Adipose tissue (tissue), 3 donors: ENCODE data around the gene ARFGAP1. TPM values are rescaled to one million over a fixed set of nuclear protein-coding genes. Genes with fewer than 3 reads are reported as not detected.
"Not testable (repeated sequence)": the region's sequence is repeated elsewhere in the genome, so short reads cannot be mapped to it uniquely, and the experiment has no call there.

Source experiments
- H3K27ac ChIP-seq: one replicate; pipeline ENCODE4 v1.5.1; 2013; ENCODE audit warnings: low read depth, low read length
- WGBS, 3 donors: extraction: QIAGEN DNeasy Blood & Tissue Kit; methylation state at CpG; one replicate each; pipeline ENCODE4 v1.1.7; 2013; 5-methylcytosine and 5-hydroxymethylcytosine counted together
- polyA plus RNA-seq, 3 donors: library from polyadenylated mRNA; stranded (reverse); fragments of 200-250 nt; gene quantifications; one replicate each; pipeline ENCODE4 v1.2.3, GENCODE V29; 2013
- donor health status: healthy with polysubstance abuse.
- donor health status: Bipolar disorder and iron deficiency.
- donor health status: healthy.

ARFGAP1 gene
- polyA plus RNA-seq, 3 donors, result 41.9 to 55.0 (median 50.8) TPM

- 72 to 84% (median 81%) methylated on average over 18 to 19 of the region's 19 CpGs for WGBS, 3 donors
- H3K27ac ChIP-seq, result no peak overlapping the region
These were observed 60.7 kb downstream of the ARFGAP1 start for GRCh38 chr20:63333241-63333836.

- 82 to 83% (median 83%) methylated on average over 8 of the region's 8 CpGs for WGBS, 3 donors
- H3K27ac ChIP-seq, result no peak overlapping the region
These were observed 61.7 kb downstream of the ARFGAP1 start for GRCh38 chr20:63334356-63334755.

GRCh38 chr20:63335060-63335459, 62.4 kb downstream of the ARFGAP1 start:
- H3K27ac ChIP-seq, result not testable (repeated sequence)
- 86 to 96% (median 96%) methylated on average over 7 to 9 of the region's 9 CpGs for WGBS, 3 donors

GRCh38 chr20:63335711-63336110, 63.1 kb downstream of the ARFGAP1 start:
- no peak overlapping the region for H3K27ac ChIP-seq
- WGBS, 3 donors, result 38 to 48% (median 45%) methylated on average over 9 of the region's 9 CpGs

GRCh38 chr20:63336232-63336752, 63.7 kb downstream of the ARFGAP1 start:
- WGBS, 3 donors, result 84 to 94% (median 91%) methylated on average over 29 of the region's 29 CpGs
- no peak overlapping the region for H3K27ac ChIP-seq

- WGBS, 3 donors, result 50 to 77% (median 76%) methylated on average over 12 of the region's 12 CpGs
These were observed 65.3 kb downstream of the ARFGAP1 start for GRCh38 chr20:63337786-63338420.

More at GRCh38 chr20:63337786-63338420, 65.3 kb downstream of the ARFGAP1 start:
- H3K27ac ChIP-seq, result no peak overlapping the region

Other genes starting within 250 kb of the ARFGAP1 start
- gene YTHDF1, start 56.7 kb upstream of the ARFGAP1 start, polyA plus RNA-seq, result 10 to 100 TPM; 10.6 to 21.3 (median 16.8) TPM
- gene BIRC7, start 36.9 kb upstream of the ARFGAP1 start, polyA plus RNA-seq, result not detected
- gene NKAIN4, start 18.4 kb upstream of the ARFGAP1 start, polyA plus RNA-seq, result under 1 TPM in 1 of 3 donors, not detected in 2; 0.12 TPM
- gene COL20A1, start 20.4 kb downstream of the ARFGAP1 start, polyA plus RNA-seq, result not detected
- gene CHRNA4, start 88.5 kb downstream of the ARFGAP1 start, polyA plus RNA-seq, result not detected
- 1 to 10 TPM in 1 of 3 donors, under 1 TPM in 1, not detected in 1; 0.10 to 1.6 TPM for gene KCNQ2, start 199.8 kb downstream of the ARFGAP1 start, polyA plus RNA-seq
- gene EEF1A2, start 226.3 kb downstream of the ARFGAP1 start, polyA plus RNA-seq, result 10 to 100 TPM in 1 of 3 donors, 1 to 10 TPM in 2; 1.2 to 24.4 (median 3.2) TPM
- 100 to 1,000 TPM; 195 to 215 (median 203) TPM for gene PPDPF, start 248.0 kb downstream of the ARFGAP1 start, polyA plus RNA-seq